GM23338 (cell line): ENCODE data around the gene PPP2R5B.
A peak's percentile ranks its signal among the peaks of the same experiment; 100 is the strongest.

Source experiments
- CTCF ChIP-seq, 2 experiments: fragments of 200-600 bp in 1 of 2; sonication (generic) in 1 of 2; conservative IDR thresholded peaks; 2 replicates each; pipeline versions ENCODE4 v1.5.1 to v1.6.1; 2016 to 2017; ENCODE audit warnings: antibody characterized with exemption in 2 of 2, low read depth in 2 of 2, mild to moderate bottlenecking in 2 of 2, moderate library complexity in 1 of 2
- EZH2 ChIP-seq: fragments of 200-600 bp; sonication (generic); IDR thresholded peaks from one replicate; pipeline ENCODE4 v1.8.0; 2017; ENCODE audit warnings: antibody characterized with exemption, mild to moderate bottlenecking, low read depth; ENCODE audit not compliant: unreplicated experiment
- EZH2phosphoT487 ChIP-seq: fragments of 200-600 bp; sonication (generic); IDR thresholded peaks from one replicate; pipeline ENCODE4 v1.8.1; 2018; ENCODE audit warnings: antibody characterized with exemption; ENCODE audit not compliant: unreplicated experiment
- POLR2AphosphoS5 ChIP-seq: IDR thresholded peaks from 2 replicates; pipeline ENCODE4 v1.6.1; 2016; ENCODE audit warnings: antibody characterized with exemption, low read depth

- TF ChIP-seq CTCF (conservative IDR thresholded peaks at IDR 0.05; ENCODE audit: low read depth in 2 of 2) (0 out of 4 replicates have a peak, but pooled peaks of 1 of the 2 experiments have one; percentile 3), POLR2AphosphoS5 (no peak), EZH2phosphoT487 (no peak), EZH2 (no peak)
Measured at GRCh38 chr11:64947208-64947814, 22.8 kb downstream of the PPP2R5B start.
